ENCODE results near the gene HADHB.

GRCh38 chr2:26246818-26247217 lies 2.1 kb downstream of the HADHB start:
- no peak for TF ChIP-seq CTCF (IDR thresholded peaks at IDR 0.05; ENCODE audit: low read length)
- TF ChIP-seq EZH2 (IDR thresholded peaks at IDR 0.05; ENCODE audit: borderline replicate concordance, low read length), result no peak

All from OCI-LY1 (cell line).